Measurements from ENCODE around the gene ZNF154.

Gene ZNF154

DNA sequence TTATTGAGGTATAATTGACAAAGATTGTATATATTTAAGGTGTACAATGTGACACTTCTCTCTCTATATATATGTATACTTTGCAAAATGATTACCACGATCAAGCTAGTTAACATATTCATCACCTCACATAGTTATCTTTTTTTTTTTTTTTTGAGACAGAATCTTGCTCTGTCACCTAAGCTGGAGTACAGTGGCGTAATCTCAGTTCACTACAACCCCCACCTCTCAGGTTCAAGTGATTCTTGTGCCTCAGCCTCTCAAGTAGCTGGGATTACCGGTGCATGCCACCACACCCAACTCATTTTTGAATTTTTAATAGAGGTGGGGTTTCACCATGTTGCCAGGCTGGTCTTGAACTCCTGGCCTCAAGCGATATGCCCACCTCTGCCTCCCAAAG lies 36.5 kb downstream of the ZNF154 start:
- no peak for DNase-seq

DNA sequence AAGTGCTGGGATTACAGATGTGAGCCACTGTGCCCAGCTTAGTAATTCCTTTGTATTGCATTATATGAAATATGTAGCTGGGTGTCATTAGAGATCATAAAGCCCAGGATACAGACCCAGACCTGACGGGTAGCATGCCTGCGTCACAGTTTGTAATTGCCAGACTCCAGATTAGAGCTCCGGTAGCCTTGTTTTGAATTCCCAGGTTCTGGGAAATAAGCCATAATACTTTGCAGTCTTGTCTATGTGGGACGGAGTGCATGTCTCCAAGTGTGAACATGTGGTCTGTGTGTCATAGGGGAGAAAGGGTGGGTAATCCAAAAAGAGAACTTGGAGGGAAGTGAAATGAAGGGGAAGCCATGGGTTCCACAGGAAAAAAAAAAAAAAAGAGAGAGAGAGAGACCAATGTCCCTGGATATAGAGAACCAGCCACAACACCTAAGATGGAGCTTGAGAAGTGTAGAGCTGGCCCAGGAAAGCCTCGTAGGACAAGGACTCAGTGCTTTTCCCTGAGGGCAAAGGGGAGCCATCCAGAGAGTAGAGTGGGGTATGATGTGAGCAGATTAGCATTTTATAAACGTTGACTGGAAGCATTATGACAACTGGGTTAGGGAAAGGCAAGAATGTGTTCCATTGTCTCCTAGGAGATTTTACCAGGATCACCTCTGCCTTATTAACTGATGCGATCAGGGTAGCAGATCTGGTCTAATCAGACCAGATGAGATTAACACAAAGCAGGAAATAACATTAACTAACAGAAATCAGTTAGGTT lies 37.7 kb downstream of the ZNF154 start:
- no peak for DNase-seq

DNA sequence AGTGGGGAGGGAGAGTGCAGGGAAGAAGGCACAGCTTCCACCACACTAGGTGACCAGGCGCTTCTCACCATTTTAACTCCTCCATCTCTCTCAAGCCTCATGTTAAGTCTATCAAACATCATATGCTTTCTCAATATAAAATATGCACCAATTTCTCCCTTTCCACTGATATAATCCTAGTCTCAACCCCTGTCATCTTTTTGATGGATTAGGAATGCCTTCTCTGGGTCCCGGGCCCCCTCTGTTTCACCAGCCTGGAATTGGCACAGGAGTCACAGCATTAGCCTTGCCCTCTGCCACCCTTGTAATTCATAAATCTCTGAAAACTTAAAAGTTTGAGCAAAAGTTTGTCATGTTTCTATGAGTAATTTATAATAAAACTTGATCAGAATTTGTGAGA lies 40.4 kb downstream of the ZNF154 start, which contains the start of gene ZSCAN4:
TSS of gene ZSCAN4 (plus strand) at position 301 of the 400 bp plus-strand sequence. CDS start 7,211 bp downstream, outside the sequence.
- DNase-seq, result no peak

GRCh38 chr19:57667228-57667627 lies 41.8 kb downstream of the ZNF154 start:
- no peak for DNase-seq

DNA sequence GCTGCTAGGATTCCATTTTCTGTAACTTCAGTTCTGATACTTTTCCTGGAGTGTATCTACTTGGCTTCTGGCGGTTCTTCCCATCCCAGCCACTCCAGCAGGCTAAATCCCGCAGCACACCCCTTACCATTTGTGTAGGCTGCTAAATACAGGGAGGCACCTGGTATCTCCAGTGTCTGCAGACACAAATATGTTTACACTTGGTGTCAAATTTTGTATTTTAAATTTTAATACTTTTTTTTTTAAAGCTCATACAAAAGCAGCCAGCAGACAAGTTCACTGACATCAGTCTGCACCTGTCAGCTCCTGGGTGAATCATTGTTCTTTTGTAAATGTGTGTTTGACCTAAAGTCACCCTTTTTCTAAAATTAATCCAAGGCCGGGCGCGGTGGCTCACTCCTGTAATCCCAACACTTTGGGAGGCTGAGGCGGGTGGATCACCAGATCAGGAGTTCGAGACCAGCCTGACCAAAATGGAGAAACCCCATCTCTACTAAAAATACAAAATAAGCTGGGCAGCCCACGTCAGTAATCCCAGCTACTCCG lies 43.7 kb downstream of the ZNF154 start:
- no peak for DNase-seq

- DNase-seq, result peak; percentile 44 to 67
These were observed 44.5 kb downstream of the ZNF154 start for GRCh38 chr19:57664269-57665127.

DNA sequence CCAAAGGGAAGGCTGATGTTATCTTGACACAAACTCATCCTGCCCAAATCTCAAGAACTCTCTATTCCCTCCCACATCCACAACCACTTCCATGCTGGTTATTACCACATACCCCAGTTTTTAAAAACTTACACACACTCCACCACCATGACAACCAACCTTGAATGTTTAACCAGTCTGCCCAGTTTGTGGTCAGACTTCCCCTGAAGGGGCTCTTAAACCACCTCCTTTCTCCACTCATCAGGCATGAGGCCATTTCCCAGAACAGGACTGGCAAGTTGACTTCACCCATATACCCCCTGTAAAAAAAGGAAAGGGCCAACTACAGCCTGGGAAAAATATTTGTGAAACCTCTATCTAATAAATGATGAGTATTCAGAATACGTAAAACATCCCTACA lies 52.7 kb downstream of the ZNF154 start:
- no peak for DNase-seq

- DNase-seq, result no peak
These were observed 53.6 kb downstream of the ZNF154 start for GRCh38 chr19:57655443-57655842.

DNA sequence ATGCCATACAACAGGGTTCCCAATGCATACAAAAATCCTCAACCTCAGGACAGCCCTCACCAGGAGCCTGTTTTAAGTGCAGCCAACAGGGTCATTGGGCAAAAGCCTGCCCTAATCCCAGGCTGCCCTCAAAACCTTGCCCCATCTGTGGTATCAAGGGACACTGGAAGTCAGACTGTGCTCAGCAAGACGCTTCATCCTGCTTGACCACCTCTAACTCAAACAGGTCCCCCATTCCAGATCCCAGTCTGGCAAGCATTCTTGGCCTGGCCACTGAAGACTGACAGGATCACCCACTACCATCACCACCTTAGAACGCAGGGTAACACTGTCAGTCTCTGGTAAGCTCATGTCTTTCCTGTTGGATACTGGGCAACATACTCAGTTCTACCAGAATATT lies 55.3 kb downstream of the ZNF154 start:
- no peak for DNase-seq

DNA sequence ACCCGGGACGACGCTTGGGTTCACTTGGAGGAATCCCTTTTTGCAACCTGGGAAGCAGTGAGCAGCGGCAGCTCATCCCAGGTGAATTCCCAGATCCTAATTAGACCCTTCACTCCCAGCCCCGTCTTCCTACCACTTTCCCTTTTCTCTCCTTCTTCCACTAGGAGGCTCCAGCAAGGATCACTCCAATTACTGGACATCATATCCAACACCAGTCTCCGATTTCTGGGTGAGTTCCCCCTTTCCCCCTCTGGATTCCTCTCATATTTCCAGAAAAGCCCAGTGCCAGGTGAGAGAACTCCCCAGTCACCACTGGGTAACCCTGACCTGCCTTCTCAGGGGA lies 57.4 kb downstream of the ZNF154 start:
- no peak for DNase-seq

DNA sequence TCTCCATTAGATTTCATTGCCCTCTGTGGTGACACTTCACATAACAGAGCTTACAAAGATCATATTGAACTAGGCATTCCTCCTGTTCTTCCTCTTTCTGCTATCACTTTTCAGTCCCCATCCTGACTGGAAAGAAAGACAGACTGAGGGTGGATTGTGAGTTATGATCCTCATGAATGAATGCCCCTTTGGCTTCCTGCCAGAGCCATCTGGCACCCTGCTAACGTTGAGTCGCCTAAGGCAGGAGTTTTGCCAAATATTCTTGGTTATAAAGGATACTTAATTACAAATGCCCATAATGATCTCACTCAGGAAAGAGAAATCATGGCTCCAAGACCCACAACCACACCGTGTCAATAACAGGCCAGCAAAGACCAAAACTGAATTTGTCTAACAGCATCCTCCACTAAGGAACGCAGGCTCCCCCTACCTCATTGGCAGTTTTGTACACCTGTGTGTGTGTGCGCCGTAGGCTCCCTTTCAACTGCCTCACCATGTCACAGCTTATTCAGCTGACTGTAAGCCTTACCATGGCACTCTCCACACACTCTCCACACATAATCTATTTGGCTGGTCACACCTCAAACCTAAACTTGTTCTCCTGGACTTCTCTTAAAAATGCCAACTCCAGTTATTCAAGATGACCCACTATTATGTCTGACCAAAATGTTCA lies 60.5 kb downstream of the ZNF154 start:
- DNase-seq, result no peak
